GM23338 (cell line): Measurements from ENCODE around the gene ZNF185. TPM values are rescaled to one million over a fixed set of nuclear protein-coding genes. Genes with fewer than 3 reads are reported as not detected.

Source experiments
- ATAC-seq: fragments of 200-7000 bp; cut with Tn5 transposase; 3 replicates; pipeline ENCODE4 v1.9.1; 2020
- DNase-seq: peaks from one replicate; pipeline ENCODE4 v3.0.0-alpha.2; 2015; ENCODE audit warnings: low spot score
- H2AFZ ChIP-seq: fragments of 200-600 bp; sonication (generic); 2 replicates; pipeline ENCODE4 v1.8.0; 2016; ENCODE audit warnings: antibody characterized with exemption, mild to moderate bottlenecking, moderate library complexity
- H3F3A ChIP-seq: fragments of 200-600 bp; sonication (generic); replicated peaks from 2 replicates; pipeline ENCODE4 v1.8.0; 2017; ENCODE audit warnings: antibody characterized with exemption, mixed run types, low read depth
- H3K27ac ChIP-seq: fragments of 200-600 bp; sonication (generic); 2 replicates; pipeline ENCODE4 v1.6.1; 2016; ENCODE audit warnings: low read depth
- H3K27me3 ChIP-seq: fragments of 200-600 bp; sonication (generic); 2 replicates; pipeline ENCODE4 v1.8.0; 2016; ENCODE audit warnings: mild to moderate bottlenecking, mixed run types, moderate library complexity; ENCODE audit not compliant: insufficient read depth
- H3K36me3 ChIP-seq: fragments of 200-600 bp; sonication (generic); 2 replicates; pipeline ENCODE4 v1.8.0; 2016; ENCODE audit warnings: mild to moderate bottlenecking; ENCODE audit not compliant: insufficient read depth
- H3K4me1 ChIP-seq: fragments of 200-600 bp; sonication (generic); 2 replicates; pipeline ENCODE4 v1.8.0; 2016; ENCODE audit warnings: mild to moderate bottlenecking, moderate library complexity; ENCODE audit not compliant: insufficient read depth
- H3K4me2 ChIP-seq: fragments of 200-600 bp; sonication (generic); 2 replicates; pipeline ENCODE4 v1.7.1; 2017; ENCODE audit warnings: mixed run types
- H3K4me3 ChIP-seq: fragments of 200-600 bp; sonication (generic); 2 replicates; pipeline ENCODE4 v1.6.1; 2016; ENCODE audit warnings: mixed run types
- H3K79me2 ChIP-seq: fragments of 200-600 bp; sonication (generic); replicated peaks from 2 replicates; pipeline ENCODE4 v1.8.0; 2017; ENCODE audit warnings: mild to moderate bottlenecking; ENCODE audit not compliant: insufficient read depth
- H3K9me2 ChIP-seq: fragments of 200-600 bp; sonication (generic); 2 replicates; pipeline ENCODE4 v1.8.0; 2017; ENCODE audit not compliant: insufficient read depth
- H4K20me1 ChIP-seq: fragments of 200-600 bp; sonication (generic); replicated peaks from 2 replicates; pipeline ENCODE4 v1.8.0; 2017; ENCODE audit warnings: mild to moderate bottlenecking; ENCODE audit not compliant: insufficient read depth
- H3K27ac Mint-ChIP-seq: 2 replicates; pipeline ENCODE4 v1.8.0; 2020; ENCODE audit warnings: inconsistent platforms, mild to moderate bottlenecking, moderate library complexity, mixed read lengths
- H3K27me3 Mint-ChIP-seq: 3 replicates; pipeline ENCODE4 v1.8.0; 2022; ENCODE audit warnings: low read depth, mild to moderate bottlenecking, moderate library complexity, mixed read lengths, inconsistent platforms; ENCODE audit not compliant: insufficient read depth, poor library complexity
- H3K36me3 Mint-ChIP-seq: 3 replicates; pipeline ENCODE4 v1.8.0; 2021; ENCODE audit warnings: low read depth, mild to moderate bottlenecking, inconsistent platforms, moderate library complexity, mixed read lengths
- H3K4me1 Mint-ChIP-seq: 3 replicates; pipeline ENCODE4 v1.8.0; 2020; ENCODE audit warnings: mild to moderate bottlenecking, inconsistent platforms, mixed read lengths
- H3K4me3 Mint-ChIP-seq: 3 replicates; pipeline ENCODE4 v1.8.0; 2021; ENCODE audit warnings: moderate library complexity, mild to moderate bottlenecking, inconsistent platforms, mixed read lengths
- H3K9me3 Mint-ChIP-seq: 3 replicates; pipeline ENCODE4 v1.8.0; 2020; ENCODE audit warnings: moderate library complexity, mild to moderate bottlenecking, inconsistent platforms, mixed read lengths
- CREB1 ChIP-seq: fragments of 250-450 bp; sonication (Bioruptor Pico); IDR thresholded peaks from 2 replicates; pipeline ENCODE4 v1.5.0; 2020; ENCODE audit warnings: low read depth, mild to moderate bottlenecking, moderate library complexity
- EZH2 ChIP-seq: fragments of 200-600 bp; sonication (generic); IDR thresholded peaks from one replicate; pipeline ENCODE4 v1.8.0; 2017; ENCODE audit warnings: antibody characterized with exemption, mild to moderate bottlenecking, low read depth; ENCODE audit not compliant: unreplicated experiment
- EZH2phosphoT487 ChIP-seq: fragments of 200-600 bp; sonication (generic); IDR thresholded peaks from one replicate; pipeline ENCODE4 v1.8.1; 2018; ENCODE audit warnings: antibody characterized with exemption; ENCODE audit not compliant: unreplicated experiment
- JUNB ChIP-seq: IDR thresholded peaks from one replicate; pipeline ENCODE4 v1.6.1; 2016; ENCODE audit warnings: antibody characterized with exemption; ENCODE audit not compliant: unreplicated experiment
- NANOG ChIP-seq: IDR thresholded peaks from 2 replicates; pipeline ENCODE4 v1.6.1; 2016; ENCODE audit warnings: antibody characterized with exemption, borderline replicate concordance
- POLR2AphosphoS5 ChIP-seq: IDR thresholded peaks from 2 replicates; pipeline ENCODE4 v1.6.1; 2016; ENCODE audit warnings: antibody characterized with exemption, low read depth
- STAT1 ChIP-seq: IDR thresholded peaks from one replicate; pipeline ENCODE4 v1.6.1; 2016; ENCODE audit warnings: antibody characterized with exemption; ENCODE audit not compliant: unreplicated experiment
- ZNF114 ChIP-seq: fragments of 250-450 bp; sonication (Bioruptor Pico); IDR thresholded peaks from 2 replicates; pipeline ENCODE4 v1.5.0; 2020; ENCODE audit warnings: mild to moderate bottlenecking, moderate library complexity
- ZNF331 ChIP-seq: fragments of 250-450 bp; sonication (Bioruptor Pico); IDR thresholded peaks from 2 replicates; pipeline ENCODE4 v1.5.0; 2020; ENCODE audit warnings: low read depth, mild to moderate bottlenecking, moderate library complexity
- polyA plus RNA-seq: library from polyadenylated mRNA; unstranded; fragments of >200 nt; fragmentation: Nextera tagmentation; extraction: Ambion mirVana; gene quantifications from 2 replicates; pipeline ENCODE4 v1.2.1, GENCODE V29; 2016
- total RNA-seq: library from RNA; depleted of rRNA; stranded (reverse); fragments of >200 nt; shearing (Covaris generic); gene quantifications from 2 replicates; pipeline ENCODE4 v1.2.3, GENCODE V29; 2014
- TF ChIP-seq, protein P1 (sequence below): IDR thresholded peaks from 2 replicates; pipeline ENCODE4 v1.6.1; 2016; ENCODE audit warnings: antibody characterized with exemption
- TF ChIP-seq, protein P2 (sequence below): IDR thresholded peaks from one replicate; pipeline ENCODE4 v1.6.1; 2018; ENCODE audit warnings: antibody characterized with exemption; ENCODE audit not compliant: unreplicated experiment
- TF ChIP-seq, protein P3 (sequence below), 2 experiments: fragments of 200-600 bp in 1 of 2; sonication (generic) in 1 of 2; conservative IDR thresholded peaks; 2 replicates each; pipeline versions ENCODE4 v1.5.1 to v1.6.1; 2016 to 2017; ENCODE audit warnings: antibody characterized with exemption in 2 of 2, low read depth in 2 of 2, mild to moderate bottlenecking in 2 of 2, moderate library complexity in 1 of 2

Gene ZNF185
- total and polyA plus RNA-seq, 2 experiments from 2014 or later = 2.9 to 7.8 TPM

DNA sequence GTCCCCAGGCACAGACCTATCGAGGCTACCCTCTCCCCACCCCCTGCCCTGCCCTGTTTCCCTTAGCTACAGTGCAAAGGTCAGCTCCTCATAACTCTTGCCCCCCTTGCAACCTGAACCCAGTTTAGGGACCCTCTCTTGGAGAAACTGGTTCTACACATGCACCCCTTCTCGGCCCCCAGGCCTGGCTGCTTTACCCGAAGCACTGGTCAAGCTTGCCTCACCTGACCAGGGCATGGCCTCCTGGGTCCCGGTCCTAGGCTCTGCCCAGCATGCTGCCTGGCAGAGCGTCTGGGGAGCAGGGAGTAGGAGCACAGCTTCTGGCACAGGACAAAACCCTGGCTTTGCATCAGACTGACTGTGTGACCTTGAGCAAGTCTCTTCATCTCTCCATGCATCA lies 28.0 kb downstream of the ZNF185 start:
- no peak overlapping the region; the same call in 1 of the 2 replicates for H3K27ac Mint-ChIP-seq
- no peaks in the 10 kb centered on the region for H4K20me1 ChIP-seq
- no peak overlapping the region for H2AFZ ChIP-seq
- H3K36me3 ChIP-seq = no peaks in the 10 kb centered on the region
- no peak overlapping the region for H3K4me3 ChIP-seq
- no peaks in the 10 kb centered on the region for H3K27me3 ChIP-seq
- no peaks in the 10 kb centered on the region for H3K9me2 ChIP-seq
- peaks cover 6% of the 10 kb centered on the region for H3K27me3 Mint-ChIP-seq
- no peak overlapping the region for H3K4me2 ChIP-seq
- H3K79me2 ChIP-seq = no peaks in the 10 kb centered on the region
- TF ChIP-seq, protein P1, sequence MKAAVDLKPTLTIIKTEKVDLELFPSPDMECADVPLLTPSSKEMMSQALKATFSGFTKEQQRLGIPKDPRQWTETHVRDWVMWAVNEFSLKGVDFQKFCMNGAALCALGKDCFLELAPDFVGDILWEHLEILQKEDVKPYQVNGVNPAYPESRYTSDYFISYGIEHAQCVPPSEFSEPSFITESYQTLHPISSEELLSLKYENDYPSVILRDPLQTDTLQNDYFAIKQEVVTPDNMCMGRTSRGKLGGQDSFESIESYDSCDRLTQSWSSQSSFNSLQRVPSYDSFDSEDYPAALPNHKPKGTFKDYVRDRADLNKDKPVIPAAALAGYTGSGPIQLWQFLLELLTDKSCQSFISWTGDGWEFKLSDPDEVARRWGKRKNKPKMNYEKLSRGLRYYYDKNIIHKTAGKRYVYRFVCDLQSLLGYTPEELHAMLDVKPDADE = no peak
- no peak for TF ChIP-seq ZNF114 (CRISPR knock-in tag)
- TF ChIP-seq, protein P2, sequence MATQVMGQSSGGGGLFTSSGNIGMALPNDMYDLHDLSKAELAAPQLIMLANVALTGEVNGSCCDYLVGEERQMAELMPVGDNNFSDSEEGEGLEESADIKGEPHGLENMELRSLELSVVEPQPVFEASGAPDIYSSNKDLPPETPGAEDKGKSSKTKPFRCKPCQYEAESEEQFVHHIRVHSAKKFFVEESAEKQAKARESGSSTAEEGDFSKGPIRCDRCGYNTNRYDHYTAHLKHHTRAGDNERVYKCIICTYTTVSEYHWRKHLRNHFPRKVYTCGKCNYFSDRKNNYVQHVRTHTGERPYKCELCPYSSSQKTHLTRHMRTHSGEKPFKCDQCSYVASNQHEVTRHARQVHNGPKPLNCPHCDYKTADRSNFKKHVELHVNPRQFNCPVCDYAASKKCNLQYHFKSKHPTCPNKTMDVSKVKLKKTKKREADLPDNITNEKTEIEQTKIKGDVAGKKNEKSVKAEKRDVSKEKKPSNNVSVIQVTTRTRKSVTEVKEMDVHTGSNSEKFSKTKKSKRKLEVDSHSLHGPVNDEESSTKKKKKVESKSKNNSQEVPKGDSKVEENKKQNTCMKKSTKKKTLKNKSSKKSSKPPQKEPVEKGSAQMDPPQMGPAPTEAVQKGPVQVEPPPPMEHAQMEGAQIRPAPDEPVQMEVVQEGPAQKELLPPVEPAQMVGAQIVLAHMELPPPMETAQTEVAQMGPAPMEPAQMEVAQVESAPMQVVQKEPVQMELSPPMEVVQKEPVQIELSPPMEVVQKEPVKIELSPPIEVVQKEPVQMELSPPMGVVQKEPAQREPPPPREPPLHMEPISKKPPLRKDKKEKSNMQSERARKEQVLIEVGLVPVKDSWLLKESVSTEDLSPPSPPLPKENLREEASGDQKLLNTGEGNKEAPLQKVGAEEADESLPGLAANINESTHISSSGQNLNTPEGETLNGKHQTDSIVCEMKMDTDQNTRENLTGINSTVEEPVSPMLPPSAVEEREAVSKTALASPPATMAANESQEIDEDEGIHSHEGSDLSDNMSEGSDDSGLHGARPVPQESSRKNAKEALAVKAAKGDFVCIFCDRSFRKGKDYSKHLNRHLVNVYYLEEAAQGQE = no peak
- no peak for TF ChIP-seq NANOG
- TF ChIP-seq ZNF331 (CRISPR knock-in tag) = no peak
- TF ChIP-seq EZH2phosphoT487 = no peak
- no peak for TF ChIP-seq EZH2
- no peak for TF ChIP-seq JUNB
- no peak for TF ChIP-seq POLR2AphosphoS5
- no peak for TF ChIP-seq STAT1
- TF ChIP-seq CREB1 = no peak
- no peak for DNase-seq
- no peak overlapping the region for H3K4me3 Mint-ChIP-seq
- H3K4me1 ChIP-seq = no peaks in the 10 kb centered on the region
- H3K36me3 Mint-ChIP-seq = no peaks in the 10 kb centered on the region; the same call in 2 of the 3 replicates
- no peaks in the 10 kb centered on the region for H3F3A ChIP-seq
- H3K9me3 Mint-ChIP-seq = no peaks in the 10 kb centered on the region; the same call in 2 of the 3 replicates
- H3K4me1 Mint-ChIP-seq = peaks cover 5% of the 10 kb centered on the region; the same call in 2 of the 3 replicates
- peak; percentile 33; the same call in 2 of the 3 replicates for ATAC-seq
- H3K27ac ChIP-seq = no peak overlapping the region

DNA sequence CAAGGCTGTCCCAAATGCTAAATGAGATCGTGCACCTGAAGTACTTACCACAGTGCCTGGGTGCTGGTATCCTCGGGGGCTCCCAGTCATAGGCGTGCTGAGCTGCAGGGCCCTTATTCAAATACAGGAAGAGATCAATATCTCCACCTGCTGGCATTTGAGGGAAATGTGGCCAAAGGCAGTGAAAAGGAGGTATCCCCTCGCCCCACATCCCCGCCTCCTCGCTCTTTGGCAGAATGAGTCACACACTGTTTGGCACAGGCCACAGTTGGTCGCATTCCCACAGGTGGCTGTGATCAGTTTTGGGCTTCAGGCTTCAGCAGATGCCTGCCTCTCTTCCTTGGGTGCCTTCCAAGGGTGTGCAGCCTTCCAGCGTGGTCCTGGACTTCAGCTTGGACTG lies 28.4 kb downstream of the ZNF185 start:
- Histone ChIP-seq H3K4me3 (no peak overlapping the region), H3K27me3 (no peaks in the 10 kb centered on the region), H3F3A (no peaks in the 10 kb centered on the region), H3K9me2 (no peaks in the 10 kb centered on the region), H3K27ac (no peak overlapping the region), H3K79me2 (no peaks in the 10 kb centered on the region), H3K36me3 (no peaks in the 10 kb centered on the region), H4K20me1 (no peaks in the 10 kb centered on the region), H3K4me2 (no peak overlapping the region), H3K4me1 (no peaks in the 10 kb centered on the region), H2AFZ (no peak overlapping the region)
- no peak overlapping the region for H3K4me3 Mint-ChIP-seq
- H3K27me3 Mint-ChIP-seq = peaks cover 6% of the 10 kb centered on the region
- H3K27ac Mint-ChIP-seq = no peak overlapping the region; the same call in 1 of the 2 replicates
- DNase-seq = peak; percentile 80
- TF ChIP-seq, protein P3, sequence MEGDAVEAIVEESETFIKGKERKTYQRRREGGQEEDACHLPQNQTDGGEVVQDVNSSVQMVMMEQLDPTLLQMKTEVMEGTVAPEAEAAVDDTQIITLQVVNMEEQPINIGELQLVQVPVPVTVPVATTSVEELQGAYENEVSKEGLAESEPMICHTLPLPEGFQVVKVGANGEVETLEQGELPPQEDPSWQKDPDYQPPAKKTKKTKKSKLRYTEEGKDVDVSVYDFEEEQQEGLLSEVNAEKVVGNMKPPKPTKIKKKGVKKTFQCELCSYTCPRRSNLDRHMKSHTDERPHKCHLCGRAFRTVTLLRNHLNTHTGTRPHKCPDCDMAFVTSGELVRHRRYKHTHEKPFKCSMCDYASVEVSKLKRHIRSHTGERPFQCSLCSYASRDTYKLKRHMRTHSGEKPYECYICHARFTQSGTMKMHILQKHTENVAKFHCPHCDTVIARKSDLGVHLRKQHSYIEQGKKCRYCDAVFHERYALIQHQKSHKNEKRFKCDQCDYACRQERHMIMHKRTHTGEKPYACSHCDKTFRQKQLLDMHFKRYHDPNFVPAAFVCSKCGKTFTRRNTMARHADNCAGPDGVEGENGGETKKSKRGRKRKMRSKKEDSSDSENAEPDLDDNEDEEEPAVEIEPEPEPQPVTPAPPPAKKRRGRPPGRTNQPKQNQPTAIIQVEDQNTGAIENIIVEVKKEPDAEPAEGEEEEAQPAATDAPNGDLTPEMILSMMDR (conservative IDR thresholded peaks at IDR 0.05; ENCODE audit: low read depth in 2 of 2) = peak; percentile 38 to 67
- TF ChIP-seq EZH2 = no peak
- peaks cover 5% of the 10 kb centered on the region; the same call in 2 of the 3 replicates for H3K4me1 Mint-ChIP-seq
- no peaks in the 10 kb centered on the region; the same call in 2 of the 3 replicates for H3K9me3 Mint-ChIP-seq
- peak; percentile 95 for ATAC-seq
- no peaks in the 10 kb centered on the region for H3K36me3 Mint-ChIP-seq
